HG02798 (cell line): ENCODE data around the gene NLRC5.

Experiments used
- ATAC-seq: cut with Tn5 transposase; IDR thresholded peaks from one replicate; pipeline ENCODE4 v1.9.1; 2021; ENCODE audit warnings: mild to moderate bottlenecking; ENCODE audit not compliant: unreplicated experiment, poor library complexity

The NLRC5 gene

DNA sequence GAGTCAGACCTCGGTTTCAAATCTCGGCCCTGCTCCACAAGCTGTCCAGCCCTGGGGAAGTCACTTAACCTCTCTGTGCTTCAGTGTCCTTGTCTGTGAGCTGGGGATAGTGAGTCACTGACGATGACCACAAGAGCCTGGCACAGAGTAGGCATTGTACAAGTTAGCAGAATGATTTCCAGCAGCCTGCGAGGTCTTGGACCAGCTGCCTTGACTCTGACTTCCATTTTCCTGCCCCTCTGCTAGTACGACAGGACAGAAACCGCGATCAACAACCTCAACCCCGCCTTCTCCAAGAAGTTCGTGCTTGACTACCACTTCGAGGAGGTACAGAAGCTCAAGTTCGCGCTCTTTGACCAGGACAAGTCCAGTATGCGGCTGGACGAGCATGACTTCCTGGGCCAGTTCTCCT, 123.7 kb downstream of the NLRC5 start:
- no peak for ATAC-seq

DNA sequence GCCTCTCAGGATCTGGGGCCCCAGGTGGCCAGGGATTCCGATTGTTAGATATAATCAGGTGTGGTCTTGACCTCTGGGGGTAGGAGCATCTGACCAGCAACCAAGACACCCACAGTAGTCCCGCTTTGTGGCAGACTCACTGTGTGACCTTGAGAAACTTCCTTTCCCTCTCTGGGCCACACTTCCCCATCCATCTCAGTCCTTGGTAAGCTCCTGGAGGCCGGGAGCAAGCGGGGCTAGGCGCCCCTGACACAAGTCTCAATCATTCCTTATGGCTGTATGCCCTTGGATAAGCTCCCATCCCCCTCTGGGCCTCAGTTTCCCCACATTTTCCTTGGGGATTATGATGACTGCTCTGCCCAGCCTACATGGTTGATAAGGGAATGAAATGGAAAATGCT, 124.3 kb downstream of the NLRC5 start:
- no peak for ATAC-seq

DNA sequence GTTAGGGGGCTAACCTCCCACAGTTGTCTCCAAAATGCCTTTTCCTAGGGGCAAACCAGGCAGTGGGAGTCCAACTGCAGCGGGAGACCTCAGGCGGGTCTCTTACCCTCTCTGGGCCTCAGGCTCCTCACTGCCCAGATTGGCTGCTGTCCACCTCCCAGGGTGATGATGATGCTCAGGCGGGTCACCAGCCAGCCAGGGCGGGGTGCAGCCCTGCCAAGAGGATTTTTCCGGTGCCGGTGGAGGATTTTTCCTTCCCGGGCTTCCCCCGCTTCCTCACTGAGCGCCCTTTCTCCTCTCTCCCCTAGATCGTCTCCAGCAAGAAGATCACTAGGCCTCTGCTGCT, 125.8 kb downstream of the NLRC5 start:
- no peak for ATAC-seq

DNA sequence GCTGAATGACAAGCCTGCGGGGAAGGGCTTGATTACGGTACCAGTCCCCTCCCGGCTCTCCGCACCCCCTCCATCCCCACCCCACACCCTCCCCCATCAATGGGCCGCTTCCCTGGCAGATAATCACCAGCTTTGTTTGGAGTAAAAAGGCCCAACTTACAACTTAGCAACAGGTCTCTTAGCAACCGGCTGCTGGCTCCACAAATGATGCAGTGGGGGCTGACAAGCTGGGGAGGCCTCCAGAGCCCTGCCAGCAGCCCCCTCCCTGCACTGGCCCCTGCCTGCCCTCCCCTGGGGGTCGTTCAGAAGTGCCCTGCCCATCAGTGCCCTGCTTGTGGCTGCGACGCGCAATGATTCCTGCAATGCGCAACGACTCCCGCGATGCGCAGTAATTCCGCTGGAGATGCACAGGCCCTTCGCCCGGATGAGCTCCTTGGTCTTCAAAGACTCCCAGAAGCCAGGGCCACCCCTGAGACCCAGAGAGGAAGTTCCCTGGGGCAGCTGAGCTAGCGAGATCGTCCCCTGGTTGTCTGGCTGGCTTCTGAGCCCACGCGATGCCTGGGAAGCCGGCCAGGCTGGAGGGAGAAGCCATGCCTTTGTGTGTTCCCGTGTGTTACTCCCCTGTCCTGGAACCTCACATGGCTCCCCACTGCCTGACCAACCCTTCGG, 126.3 kb downstream of the NLRC5 start:
- ATAC-seq, result no peak

DNA sequence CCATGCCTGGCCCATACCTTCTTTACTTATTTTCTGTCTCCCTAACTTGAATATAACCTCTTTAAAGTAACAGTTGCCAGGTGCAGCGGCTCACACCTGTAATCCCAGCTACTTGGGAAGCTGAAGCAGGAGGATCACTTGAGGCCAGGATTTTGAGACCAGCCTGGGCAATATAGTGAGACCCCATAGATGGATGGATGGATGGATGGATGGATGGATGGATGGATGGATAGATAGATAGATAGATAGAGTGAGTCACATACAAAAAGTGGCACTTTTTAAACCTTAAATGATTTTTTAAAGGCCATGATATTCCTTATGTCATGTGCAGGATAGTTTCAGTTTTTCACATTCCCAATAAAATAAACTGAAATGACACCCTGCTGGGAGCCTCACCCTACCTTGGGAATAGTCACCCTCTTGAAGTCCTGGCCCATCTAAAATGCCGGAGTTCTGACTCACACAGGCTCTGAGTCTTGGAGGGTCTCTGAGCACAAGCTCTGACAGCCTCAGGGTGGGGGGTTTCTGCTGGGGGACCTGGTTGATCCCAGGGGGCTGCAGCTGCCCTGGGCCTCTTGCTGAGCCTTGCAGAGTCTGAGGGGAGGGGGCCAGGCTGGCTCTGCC, 129.2 kb downstream of the NLRC5 start:
- ATAC-seq, result no peak

DNA sequence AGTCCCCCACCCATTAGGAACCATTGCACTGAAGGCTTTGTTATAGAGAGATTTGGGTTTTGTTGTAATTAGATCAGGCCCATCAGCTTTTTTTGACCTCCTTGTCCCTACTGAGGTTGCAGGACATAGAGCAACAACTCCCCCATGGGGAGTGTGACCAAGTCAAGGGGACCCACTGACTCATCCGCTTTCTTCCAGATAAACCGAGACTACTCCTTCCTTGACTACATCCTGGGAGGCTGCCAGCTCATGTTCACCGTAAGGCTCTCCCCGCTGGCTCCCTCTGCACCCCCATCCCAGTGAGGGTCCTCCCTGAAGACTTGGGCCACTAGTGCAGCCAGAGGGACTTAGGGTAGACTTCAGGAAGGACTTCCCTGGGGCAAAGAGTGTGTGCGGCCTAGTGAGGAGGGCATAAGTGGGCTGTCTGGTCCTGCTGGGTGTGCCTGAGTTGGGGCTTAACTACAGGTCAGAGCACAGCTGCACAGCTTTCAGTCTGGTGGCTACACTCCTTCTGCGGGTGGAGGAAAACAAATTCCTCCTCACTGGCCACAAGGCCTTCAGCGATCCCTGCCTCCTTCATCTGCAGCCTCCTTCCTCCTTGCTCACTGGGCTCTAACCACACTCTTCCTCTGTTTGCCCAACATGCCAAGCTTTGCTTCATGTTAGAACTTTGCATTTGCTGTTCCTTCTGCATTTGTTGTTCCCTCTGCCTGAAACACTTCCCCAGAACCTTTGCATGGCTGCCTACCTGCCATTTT, 134.0 kb downstream of the NLRC5 start:
- no peak for ATAC-seq

DNA sequence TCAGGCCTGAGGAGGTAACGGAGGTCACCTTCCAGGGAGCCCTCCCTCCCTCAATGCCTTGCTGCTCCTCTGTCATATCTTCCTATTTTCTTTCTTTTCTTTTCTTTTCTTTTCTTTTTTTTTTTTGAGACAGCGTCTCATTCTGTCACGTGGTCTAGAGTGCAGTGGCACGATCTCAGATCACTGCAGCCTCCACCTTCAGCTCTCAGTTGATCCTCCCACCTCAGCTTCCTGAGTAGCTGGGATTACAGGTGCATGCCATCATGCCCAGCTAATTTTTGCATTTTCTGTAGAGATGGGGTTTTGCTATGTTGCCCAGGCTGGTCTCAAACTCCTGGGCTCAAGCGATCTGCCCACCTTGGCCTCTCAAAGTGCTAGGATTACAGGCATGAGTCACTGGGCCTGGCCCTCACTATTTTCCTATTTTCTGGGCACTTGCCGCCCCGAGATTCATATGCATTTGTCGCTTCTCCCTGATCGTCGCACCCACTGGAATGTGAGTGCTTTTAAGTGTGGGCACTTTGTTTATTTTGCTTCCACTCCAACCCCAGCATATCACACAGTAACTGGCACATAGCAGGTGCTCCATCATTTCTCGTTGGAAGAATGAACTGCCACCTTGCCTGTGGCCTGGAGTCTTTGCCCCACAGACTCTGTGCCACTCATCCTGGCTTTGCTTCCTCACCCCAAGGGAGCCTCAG, 134.8 kb downstream of the NLRC5 start:
- ATAC-seq, result no peak

DNA sequence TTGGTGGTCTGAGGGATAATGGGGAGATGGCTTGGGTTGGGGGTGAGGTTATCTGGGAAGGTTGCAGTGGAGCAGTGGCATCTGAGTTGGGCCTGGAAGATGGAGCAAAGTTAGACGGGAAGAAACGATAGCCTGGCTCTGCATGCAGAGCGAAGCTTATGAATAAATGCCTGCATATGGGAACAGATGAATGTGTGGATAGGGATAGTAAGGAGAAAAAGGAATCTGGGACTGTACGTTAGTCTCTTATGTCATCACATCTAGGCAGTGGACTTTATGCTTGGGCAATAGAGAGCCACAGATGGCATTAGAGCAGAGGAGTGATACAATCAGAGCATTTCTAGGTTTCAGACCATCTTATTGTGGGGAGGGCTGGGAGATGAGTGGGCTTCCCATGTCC, 136.0 kb downstream of the NLRC5 start:
- ATAC-seq, result no peak

DNA sequence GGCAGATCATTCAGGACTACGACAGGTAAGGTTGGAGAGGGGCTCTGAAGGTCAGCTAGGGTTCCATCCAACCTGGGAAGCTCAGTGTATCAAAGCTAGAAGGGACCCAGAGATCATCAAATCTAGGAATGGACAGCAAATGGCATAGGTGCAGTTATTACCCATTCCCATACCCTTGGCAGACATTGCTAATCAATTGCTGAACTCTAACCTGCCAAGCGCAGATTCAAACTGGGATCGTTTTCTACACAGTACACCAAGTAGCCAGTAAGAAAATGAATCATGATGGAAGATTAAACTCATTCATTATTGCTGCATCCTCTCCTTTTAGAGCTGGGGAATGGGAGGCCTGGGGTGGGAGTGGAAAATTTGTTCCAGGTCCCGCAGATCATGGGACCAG, 136.6 kb downstream of the NLRC5 start:
- no peak for ATAC-seq

DNA sequence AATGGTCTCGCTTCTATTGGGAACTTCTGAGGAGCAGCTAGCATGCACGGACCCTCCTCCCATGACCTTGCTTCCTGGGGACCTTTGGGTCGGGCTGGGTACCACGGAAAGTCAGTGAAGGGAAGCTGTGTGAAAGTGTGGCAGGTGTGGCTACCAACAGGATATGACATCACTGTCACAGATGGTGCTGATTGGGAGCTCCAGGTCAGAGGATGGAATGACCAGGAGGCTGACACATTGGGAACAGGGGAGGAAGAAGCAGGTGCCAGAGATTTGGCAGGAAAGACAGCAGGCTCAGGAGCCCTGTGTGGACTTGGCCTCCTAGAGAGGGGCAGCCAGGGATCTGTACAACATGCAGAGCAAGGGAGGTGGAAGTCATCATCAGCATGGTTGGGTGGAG, 137.1 kb downstream of the NLRC5 start:
- ATAC-seq, result no peak

DNA sequence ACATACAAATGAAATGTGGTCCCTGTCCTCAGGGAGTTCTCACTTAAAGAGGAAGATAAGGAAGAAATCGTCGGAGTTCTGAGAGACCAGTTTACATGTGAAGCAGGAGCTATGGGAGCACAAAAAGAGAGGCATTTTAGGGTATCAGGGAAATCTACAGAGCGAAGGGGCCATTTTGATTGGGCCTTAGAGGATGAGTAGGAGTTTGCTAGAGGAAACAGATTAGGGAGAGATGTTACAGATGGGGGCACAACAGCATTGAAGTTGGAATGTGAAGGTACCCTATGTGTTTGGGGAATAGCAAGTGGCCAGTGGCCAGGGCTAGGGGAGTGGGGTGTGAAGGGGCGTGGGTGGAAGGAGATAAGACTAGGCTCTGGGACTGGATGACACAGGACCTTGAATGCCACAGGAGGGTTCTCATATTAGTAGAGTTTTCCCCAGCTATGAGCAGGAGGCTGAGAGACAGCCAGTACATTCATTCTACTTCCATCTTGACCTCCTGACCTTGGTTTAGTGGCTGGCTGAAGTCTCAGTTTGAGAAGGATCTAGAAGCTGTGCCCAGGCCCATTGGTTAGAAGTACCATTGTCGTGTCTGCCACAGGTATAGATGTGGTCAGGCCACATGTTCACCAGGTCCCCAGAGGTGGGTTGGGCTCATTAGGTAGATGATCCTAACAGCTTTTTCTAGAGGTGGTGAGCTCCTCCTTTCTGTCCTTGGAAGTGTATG, 137.8 kb downstream of the NLRC5 start:
- ATAC-seq, result peak; percentile 54

DNA sequence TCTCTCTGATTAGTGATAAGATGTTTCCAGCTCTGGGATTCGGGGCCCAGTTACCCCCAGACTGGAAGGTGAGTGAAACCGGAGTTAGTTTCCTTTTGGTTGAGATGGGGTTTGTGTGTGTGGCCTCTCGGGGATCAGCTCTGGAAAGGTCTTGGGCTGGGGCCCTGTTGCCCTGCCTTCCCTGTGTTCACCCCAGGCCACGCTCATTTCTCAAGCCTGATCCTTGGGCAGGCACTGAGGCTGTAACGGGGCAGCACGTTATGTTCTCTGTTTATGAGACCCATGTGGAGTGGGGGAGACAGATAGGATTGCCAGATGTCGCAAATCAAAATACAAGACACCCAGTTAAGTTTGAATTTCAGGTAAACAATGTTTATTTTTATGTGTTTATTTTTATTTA, 138.5 kb downstream of the NLRC5 start:
- peak; percentile 11 for ATAC-seq

DNA sequence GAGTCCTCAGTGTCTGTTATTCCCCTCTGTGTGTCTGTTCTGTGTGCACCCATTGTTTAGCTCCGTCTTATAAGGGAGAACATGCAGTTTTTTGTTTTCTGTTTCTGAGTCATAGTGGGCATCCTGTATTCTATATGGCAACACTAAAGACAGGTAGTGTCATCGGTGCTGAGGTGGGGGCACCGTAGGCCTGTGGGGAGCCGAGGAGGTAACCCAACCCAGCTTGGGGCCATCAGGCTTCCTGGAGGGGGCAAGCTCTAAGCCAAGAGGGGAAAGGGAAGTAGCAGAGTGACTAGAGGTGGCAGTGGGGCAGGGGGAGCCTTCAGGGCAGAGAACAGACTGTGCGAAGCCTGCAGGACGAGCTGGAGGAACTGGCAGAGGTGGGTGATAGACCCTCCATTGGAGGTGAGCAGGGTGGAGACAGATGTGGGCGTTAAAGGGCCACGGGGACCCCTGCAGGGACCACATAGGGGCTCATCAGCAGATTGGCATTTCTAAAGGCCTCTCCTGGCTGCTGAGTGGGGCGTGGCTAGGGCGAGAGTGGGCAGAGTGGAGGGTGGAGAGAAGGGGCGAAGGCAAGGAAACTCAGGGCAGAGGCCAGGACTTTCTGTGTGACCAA, 139.5 kb downstream of the NLRC5 start:
- ATAC-seq, result no peak

DNA sequence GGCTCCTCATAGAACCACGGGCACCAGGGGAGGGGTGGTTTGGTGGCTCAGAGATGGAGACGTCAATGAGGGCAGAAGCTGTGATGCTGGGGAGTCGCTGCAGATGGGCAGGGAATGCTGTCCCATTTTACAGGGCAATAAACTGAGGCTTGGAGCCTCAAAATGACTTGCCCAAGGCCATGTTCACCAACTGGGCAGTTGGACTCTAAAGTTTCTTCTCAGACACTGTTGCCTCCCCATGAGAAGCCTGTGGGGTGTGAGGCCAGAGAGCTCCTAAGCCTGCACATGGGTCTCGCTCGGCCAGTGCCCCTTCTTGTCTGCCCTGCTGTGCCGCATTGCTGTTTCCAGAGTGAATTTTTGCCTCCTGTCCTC, 141.6 kb downstream of the NLRC5 start:
- ATAC-seq, result no peak

DNA sequence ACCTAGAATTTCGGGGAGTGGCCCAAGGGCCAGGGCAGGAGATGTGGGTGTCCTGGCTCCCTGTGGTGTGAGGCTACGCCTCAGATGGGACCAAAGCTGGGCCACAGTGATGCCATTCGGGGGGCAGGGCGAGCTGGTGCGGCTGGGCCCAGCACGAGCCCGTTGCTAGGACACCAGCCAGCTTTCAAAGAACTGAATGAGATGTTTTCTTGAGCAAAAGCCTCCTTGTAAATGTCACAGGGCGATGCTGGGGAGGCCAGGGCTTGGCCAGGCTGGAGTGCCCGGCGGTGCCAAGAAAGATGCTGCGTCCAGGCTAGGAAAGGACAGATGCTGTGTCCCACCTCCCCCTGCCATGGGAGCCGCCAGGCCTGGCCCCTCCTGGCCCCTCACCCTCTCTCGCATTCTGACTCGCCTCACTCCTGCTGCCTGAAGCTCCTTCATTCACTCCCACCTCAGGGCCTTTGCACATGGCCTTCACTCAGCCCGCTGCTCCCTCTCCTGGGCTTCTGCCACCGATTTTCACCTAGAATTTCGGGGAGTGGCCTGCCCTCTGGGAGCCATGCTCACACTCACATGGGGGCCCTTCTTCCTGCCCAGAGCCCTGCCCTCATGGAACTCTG, 142.1 kb downstream of the NLRC5 start:
- no peak for ATAC-seq

DNA sequence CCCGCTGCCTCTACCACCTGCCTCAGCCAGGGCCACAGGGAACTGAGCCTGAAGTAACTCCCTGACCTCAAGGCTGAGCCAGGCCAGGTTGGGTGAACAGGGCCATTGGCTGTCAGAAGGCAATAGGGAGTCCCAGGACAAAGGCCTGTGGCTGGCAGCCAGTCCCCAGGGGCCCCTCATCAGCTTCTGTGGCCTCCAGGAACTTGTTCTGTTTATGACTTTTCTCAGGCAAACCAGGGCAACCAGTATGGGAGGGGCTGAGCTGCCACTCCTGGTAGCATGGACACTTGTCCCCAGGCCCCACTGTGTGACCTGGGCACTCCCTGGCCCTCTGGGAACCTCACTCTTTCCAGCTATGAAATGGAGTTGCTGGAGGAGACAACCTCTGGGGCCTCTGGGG, 143.1 kb downstream of the NLRC5 start:
- ATAC-seq, result no peak

DNA sequence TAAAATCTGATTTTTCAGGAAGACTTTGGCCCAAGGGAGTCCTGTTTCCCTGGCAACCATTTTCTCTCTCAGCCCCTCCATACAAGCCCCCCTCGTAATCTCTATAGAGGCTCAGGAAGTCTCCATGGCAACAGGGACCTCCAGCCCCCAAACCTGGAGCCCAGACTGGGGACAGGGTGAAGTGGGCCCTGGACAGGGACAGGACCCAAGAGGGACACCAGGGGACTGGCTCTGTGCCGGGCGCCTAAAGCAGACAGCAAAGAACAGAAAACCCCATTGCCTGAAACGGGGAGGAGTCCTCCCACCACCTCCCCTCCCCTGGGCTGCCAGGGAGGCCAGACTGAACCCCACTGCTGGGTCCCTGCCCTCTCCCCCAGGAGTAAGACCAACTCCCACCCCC, 143.7 kb downstream of the NLRC5 start:
- ATAC-seq, result no peak
